IMR-90 (cell line): ENCODE results near the gene TPD52L2. TPM values are rescaled to one million over a fixed set of nuclear protein-coding genes. Genes with fewer than 3 reads are reported as not detected.

Experiments used
- ATAC-seq: fragments of 200-7000 bp; cut with Tn5 transposase; 2 replicates; pipeline ENCODE4 v1.9.1; 2020; ENCODE audit warnings: low read depth, mild to moderate bottlenecking, moderate library complexity
- BruUV-seq: library from RNA; stranded (reverse); fragments of 400-500 nt; replicated peaks from 2 replicates; lab custom pipeline; 2021; lab: Mats Ljungman, UMichigan
- CTCF ChIA-PET: fragments of 300-600 bp; formaldehyde crosslinking; extraction: SDS; loops from one replicate; lab custom pipeline; 2021; ENCODE audit warnings: antibody characterized with exemption; lab: Yijun Ruan, JAX
- POLR2A ChIA-PET: fragments of 300-600 bp; sonication (Branson Sonifier 250); formaldehyde crosslinking; loops from one replicate; lab custom pipeline; 2022; ENCODE audit warnings: antibody characterized with exemption; ENCODE audit not compliant: unreplicated experiment; lab: Charles Lee
- DNase-seq: peaks from one replicate; pipeline ENCODE4 v3.0.0; 2013
- H2AFZ ChIP-seq: replicated peaks from 2 replicates; pipeline ENCODE3; 2013; ENCODE audit warnings: low read length, mild to moderate bottlenecking; ENCODE audit not compliant: poor library complexity
- H2AK5ac ChIP-seq: 2 replicates; pipeline ENCODE4 v1.6.1; 2013; ENCODE audit warnings: low read depth, low read length, inconsistent platforms
- H2AK9ac ChIP-seq: replicated peaks from 2 replicates; pipeline ENCODE3; 2013; ENCODE audit warnings: mild to moderate bottlenecking, low read depth, low read length, moderate library complexity; ENCODE audit not compliant: poor library complexity
- H2BK120ac ChIP-seq: 2 replicates; pipeline ENCODE4 v1.6.1; 2013; ENCODE audit warnings: low read depth, low read length, inconsistent platforms
- H2BK15ac ChIP-seq: 3 replicates; pipeline ENCODE4 v1.6.1; 2013; ENCODE audit warnings: low read depth, low read length, inconsistent platforms
- H2BK20ac ChIP-seq: 2 replicates; pipeline ENCODE4 v1.6.1; 2013; ENCODE audit warnings: low read depth, mild to moderate bottlenecking, inconsistent platforms, low read length, moderate library complexity
- H2BK5ac ChIP-seq: 2 replicates; pipeline ENCODE4 v1.6.1; 2013; ENCODE audit warnings: mild to moderate bottlenecking, low read depth, low read length, inconsistent platforms; ENCODE audit not compliant: poor library complexity, severe bottlenecking
- H3K14ac ChIP-seq: replicated peaks from 2 replicates; pipeline ENCODE4 v1.6.1; 2013; ENCODE audit warnings: low read depth, low read length, inconsistent platforms
- H3K18ac ChIP-seq: 2 replicates; pipeline ENCODE4 v1.6.1; 2013; ENCODE audit warnings: low read depth, low read length, control low read depth
- H3K23ac ChIP-seq: 2 replicates; pipeline ENCODE4 v1.6.1; 2013; ENCODE audit warnings: low read depth, low read length, inconsistent platforms
- H3K27ac ChIP-seq: 2 replicates; pipeline ENCODE4 v1.5.1; 2013; ENCODE audit warnings: mild to moderate bottlenecking, control low read depth, low read length; ENCODE audit not compliant: insufficient read depth
- H3K27me3 ChIP-seq: 2 replicates; pipeline ENCODE4 v1.6.1; 2013; ENCODE audit warnings: low read length; ENCODE audit not compliant: control insufficient read depth, insufficient read depth
- H3K36me3 ChIP-seq: 2 replicates; pipeline ENCODE4 v1.6.1; 2013; ENCODE audit warnings: low read length, mixed read lengths; ENCODE audit not compliant: control insufficient read depth, insufficient read depth
- H3K4ac ChIP-seq: 2 replicates; pipeline ENCODE4 v1.6.1; 2013; ENCODE audit warnings: low read depth, low read length, inconsistent platforms
- H3K4me1 ChIP-seq: 2 replicates; pipeline ENCODE4 v1.6.1; 2013; ENCODE audit warnings: low read length, mixed read lengths; ENCODE audit not compliant: control insufficient read depth, insufficient read depth
- H3K4me2 ChIP-seq: 2 replicates; pipeline ENCODE4 v1.6.1; 2013; ENCODE audit warnings: low read depth, mild to moderate bottlenecking, control low read depth, low read length, moderate library complexity
- H3K4me3 ChIP-seq: 2 replicates; pipeline ENCODE4 v1.5.1; 2013; ENCODE audit warnings: low read depth, mild to moderate bottlenecking, control low read depth, low read length, moderate library complexity; ENCODE audit not compliant: insufficient read depth
- H3K56ac ChIP-seq: 2 replicates; pipeline ENCODE4 v1.6.1; 2013; ENCODE audit warnings: low read length, inconsistent platforms; ENCODE audit not compliant: insufficient read depth; ENCODE audit errors: extremely low read depth
- H3K79me1 ChIP-seq, 2 experiments: 2 replicates each; pipeline ENCODE4 v1.6.1; 2013; ENCODE audit warnings: low read length in 2 of 2, inconsistent platforms in 1 of 2, low read depth in 1 of 2
- H3K9ac ChIP-seq: 2 replicates; pipeline ENCODE4 v1.6.1; 2013; ENCODE audit warnings: low read depth, low read length, control low read depth
- H3K9me1 ChIP-seq: 2 replicates; pipeline ENCODE4 v1.6.1; 2013; ENCODE audit warnings: low read length, inconsistent platforms; ENCODE audit not compliant: insufficient read depth
- H3K9me3 ChIP-seq: 2 replicates; pipeline ENCODE4 v1.6.1; 2013; ENCODE audit warnings: low read length; ENCODE audit not compliant: control insufficient read depth, insufficient read depth
- H4K20me1 ChIP-seq: 2 replicates; pipeline ENCODE4 v1.6.1; 2013; ENCODE audit warnings: low read length, inconsistent platforms; ENCODE audit not compliant: insufficient read depth
- H4K5ac ChIP-seq: 2 replicates; pipeline ENCODE4 v1.6.1; 2013; ENCODE audit warnings: mild to moderate bottlenecking, low read depth, low read length, control low read depth
- H4K8ac ChIP-seq, 2 experiments: 2 replicates each; pipeline ENCODE4 v1.6.1; 2013; ENCODE audit warnings: low read depth in 2 of 2, low read length in 2 of 2, control low read depth in 1 of 2, inconsistent platforms in 1 of 2
- H4K91ac ChIP-seq: 2 replicates; pipeline ENCODE4 v1.6.1; 2013; ENCODE audit warnings: low read depth, low read length, inconsistent platforms; ENCODE audit not compliant: insufficient read depth
- CEBPB ChIP-seq: IDR thresholded peaks from 2 replicates; pipeline ENCODE4 v1.6.1; 2012; ENCODE audit warnings: low read depth, low read length, improper control_type of control experiment
- CHD1 ChIP-seq: IDR thresholded peaks from 2 replicates; pipeline ENCODE4 v1.6.1; 2012; ENCODE audit warnings: low read depth, low read length, improper control_type of control experiment
- FOS ChIP-seq: fragments of 150-350 bp; IDR thresholded peaks from 2 replicates; pipeline ENCODE4 v1.6.1; 2016; ENCODE audit warnings: low read depth, low read length
- MXI1 ChIP-seq: IDR thresholded peaks from 2 replicates; pipeline ENCODE4 v1.6.1; 2012; ENCODE audit warnings: low read depth, mild to moderate bottlenecking, low read length, moderate library complexity, borderline replicate concordance
- RCOR1 ChIP-seq: IDR thresholded peaks from 2 replicates; pipeline ENCODE4 v1.6.1; 2012; ENCODE audit warnings: mild to moderate bottlenecking, low read length, improper control_type of control experiment; ENCODE audit not compliant: insufficient replicate concordance
- SMC3 ChIP-seq: fragments of 150-350 bp; IDR thresholded peaks from 2 replicates; pipeline ENCODE4 v1.6.1; 2016; ENCODE audit warnings: low read depth, mild to moderate bottlenecking, antibody characterized with exemption, low read length, moderate library complexity
- WGBS, 2 experiments: methylation state at CpG; one replicate each; pipeline versions ENCODE4 v1.1.5 to v1.1.7; 2013; ENCODE audit warnings: missing lambda C conversion rate in 2 of 2; ENCODE audit not compliant: insufficient read length in 1 of 2; ENCODE audit errors: extremely low coverage in 2 of 2; 5-methylcytosine and 5-hydroxymethylcytosine counted together
- dilution Hi-C: fragments of 300-500 bp; cut with HindIII; formaldehyde crosslinking; loops from one replicate; pipeline ENCODE4 v1.14.3; 2018; ENCODE audit warnings: low sequenced_read_pairs; ENCODE audit not compliant: unreplicated experiment
- in situ Hi-C: fragments of 300-500 bp; cut with MboI; formaldehyde crosslinking; loops from 3 replicates; pipeline ENCODE4 v1.14.3; 2019; ENCODE audit warnings: low sequenced_read_pairs, inconsistent platforms, mixed read lengths
- intact Hi-C: fragments of 100-400 bp; cut with micrococcal nuclease; formaldehyde crosslinking; loops from 2 replicates; pipeline ENCODE4 v1.10.0; 2022
- polyA plus RNA-seq, 3 experiments: library from polyadenylated mRNA; depleted of rRNA; stranded (reverse); fragments of >200 nt; gene quantifications; 2 replicates each; pipeline ENCODE4 v1.2.3, GENCODE V29; 2012; ENCODE audit warnings: low replicate concordance in 1 of 3
- total RNA-seq: library from RNA; depleted of rRNA; stranded (reverse); fragments of >200 nt; gene quantifications from 2 replicates; pipeline ENCODE4 v1.2.3, GENCODE V29; 2012
- TF ChIP-seq, protein P1 (sequence below): fragments of 150-350 bp; IDR thresholded peaks from 2 replicates; pipeline ENCODE4 v1.6.1; 2016; ENCODE audit warnings: low read depth, mild to moderate bottlenecking, low read length, moderate library complexity, borderline replicate concordance
- TF ChIP-seq, protein P2 (sequence below): conservative IDR thresholded peaks from 2 replicates; pipeline ENCODE4 v1.5.1; 2012; ENCODE audit warnings: mild to moderate bottlenecking, low read depth, low read length, improper control_type of control experiment
- TF ChIP-seq, protein P3 (sequence below): fragments of 150-350 bp; IDR thresholded peaks from 2 replicates; pipeline ENCODE4 v1.6.1; 2017; ENCODE audit warnings: mild to moderate bottlenecking, antibody characterized with exemption, low read length, low read depth

The TPD52L2 gene
- total and polyA plus RNA-seq, 2 of the 4 experiments (the other 2 are of a cell fraction): 113 to 189 TPM

DNA sequence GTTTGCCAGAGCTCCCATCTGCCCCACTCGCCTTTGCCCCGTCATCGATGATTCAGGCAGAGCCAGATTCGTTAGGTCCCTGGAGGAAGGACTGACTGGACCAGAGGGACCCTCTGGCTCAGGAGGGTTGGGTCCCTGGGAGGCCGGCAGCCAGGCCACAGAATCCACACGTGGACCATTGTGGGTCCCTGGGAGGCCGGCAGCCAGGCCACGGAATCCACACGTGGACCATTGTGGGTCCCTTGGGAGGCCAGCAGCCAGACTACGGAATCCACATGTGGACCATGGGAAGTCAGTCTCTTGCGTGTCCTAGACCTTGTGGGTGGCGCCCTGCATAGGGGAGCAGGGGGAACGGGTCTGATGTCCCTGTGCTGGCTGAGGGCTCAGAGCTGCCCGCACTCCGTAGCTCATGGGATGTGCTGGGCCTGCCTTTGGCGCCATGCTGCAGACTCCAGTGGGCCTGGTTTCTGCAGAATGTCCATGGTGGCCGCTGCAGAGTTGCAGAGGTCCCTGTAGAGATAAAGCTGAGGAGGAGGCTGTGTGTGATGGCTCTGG lies 67.6 kb downstream of the TPD52L2 start:
- Histone ChIP-seq H4K20me1 (peaks cover 59% of the 10 kb centered on the region), H3K27me3 (no peaks in the 10 kb centered on the region), H2BK120ac (no peak overlapping the region), H3K23ac (no peak overlapping the region), H2BK5ac (no peak overlapping the region), H3K9me3 (no peaks in the 10 kb centered on the region), H3K18ac (no peak overlapping the region), H2AFZ (peak overlapping the region; percentile 33), H2BK15ac (no peak overlapping the region), H3K9me1 (peaks cover 12% of the 10 kb centered on the region; the same call in 1 of the 2 replicates), H4K91ac (no peak overlapping the region), H3K14ac (no peak overlapping the region), H4K8ac (no peak overlapping the region), H3K27ac (no peak overlapping the region), H3K56ac (no peak overlapping the region), H3K79me1 (peaks cover 41 to 52% of the 10 kb centered on the region in 2 experiments), H3K4me1 (no peaks in the 10 kb centered on the region), H3K4ac (no peak overlapping the region), H3K9ac (no peak overlapping the region), H3K4me2 (no peak overlapping the region), H3K4me3 (no peak overlapping the region), H3K36me3 (peaks cover 68% of the 10 kb centered on the region), H2BK20ac (no peak overlapping the region), H2AK9ac (no peak overlapping the region), H2AK5ac (no peak overlapping the region), H4K5ac (no peak overlapping the region)
- dilution Hi-C loops (no loop called here), intact Hi-C loops (no loop called here), in situ Hi-C loops (no loop called here)
- POLR2A ChIA-PET: no interaction called here
- TF ChIP-seq, protein P1, sequence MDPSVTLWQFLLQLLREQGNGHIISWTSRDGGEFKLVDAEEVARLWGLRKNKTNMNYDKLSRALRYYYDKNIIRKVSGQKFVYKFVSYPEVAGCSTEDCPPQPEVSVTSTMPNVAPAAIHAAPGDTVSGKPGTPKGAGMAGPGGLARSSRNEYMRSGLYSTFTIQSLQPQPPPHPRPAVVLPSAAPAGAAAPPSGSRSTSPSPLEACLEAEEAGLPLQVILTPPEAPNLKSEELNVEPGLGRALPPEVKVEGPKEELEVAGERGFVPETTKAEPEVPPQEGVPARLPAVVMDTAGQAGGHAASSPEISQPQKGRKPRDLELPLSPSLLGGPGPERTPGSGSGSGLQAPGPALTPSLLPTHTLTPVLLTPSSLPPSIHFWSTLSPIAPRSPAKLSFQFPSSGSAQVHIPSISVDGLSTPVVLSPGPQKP: no peak
- TF ChIP-seq FOS (no peak), RCOR1 (no peak), CEBPB (no peak), CHD1 (no peak), MXI1 (no peak), SMC3 (no peak)
- TF ChIP-seq, protein P2, sequence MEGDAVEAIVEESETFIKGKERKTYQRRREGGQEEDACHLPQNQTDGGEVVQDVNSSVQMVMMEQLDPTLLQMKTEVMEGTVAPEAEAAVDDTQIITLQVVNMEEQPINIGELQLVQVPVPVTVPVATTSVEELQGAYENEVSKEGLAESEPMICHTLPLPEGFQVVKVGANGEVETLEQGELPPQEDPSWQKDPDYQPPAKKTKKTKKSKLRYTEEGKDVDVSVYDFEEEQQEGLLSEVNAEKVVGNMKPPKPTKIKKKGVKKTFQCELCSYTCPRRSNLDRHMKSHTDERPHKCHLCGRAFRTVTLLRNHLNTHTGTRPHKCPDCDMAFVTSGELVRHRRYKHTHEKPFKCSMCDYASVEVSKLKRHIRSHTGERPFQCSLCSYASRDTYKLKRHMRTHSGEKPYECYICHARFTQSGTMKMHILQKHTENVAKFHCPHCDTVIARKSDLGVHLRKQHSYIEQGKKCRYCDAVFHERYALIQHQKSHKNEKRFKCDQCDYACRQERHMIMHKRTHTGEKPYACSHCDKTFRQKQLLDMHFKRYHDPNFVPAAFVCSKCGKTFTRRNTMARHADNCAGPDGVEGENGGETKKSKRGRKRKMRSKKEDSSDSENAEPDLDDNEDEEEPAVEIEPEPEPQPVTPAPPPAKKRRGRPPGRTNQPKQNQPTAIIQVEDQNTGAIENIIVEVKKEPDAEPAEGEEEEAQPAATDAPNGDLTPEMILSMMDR: no peak
- TF ChIP-seq, protein P3, sequence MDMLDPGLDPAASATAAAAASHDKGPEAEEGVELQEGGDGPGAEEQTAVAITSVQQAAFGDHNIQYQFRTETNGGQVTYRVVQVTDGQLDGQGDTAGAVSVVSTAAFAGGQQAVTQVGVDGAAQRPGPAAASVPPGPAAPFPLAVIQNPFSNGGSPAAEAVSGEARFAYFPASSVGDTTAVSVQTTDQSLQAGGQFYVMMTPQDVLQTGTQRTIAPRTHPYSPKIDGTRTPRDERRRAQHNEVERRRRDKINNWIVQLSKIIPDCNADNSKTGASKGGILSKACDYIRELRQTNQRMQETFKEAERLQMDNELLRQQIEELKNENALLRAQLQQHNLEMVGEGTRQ: no peak
- no peak for ATAC-seq
- no TSS peak for BruUV-seq
- no peak for DNase-seq
- CTCF ChIA-PET: no interaction called here
- 100% methylated on average over 6 of the region's 17 CpGs; no CpG with 5 or more reads in 1 of the 2 experiments for WGBS, 2 experiments
